Caco-2 (cell line): ENCODE measurements around the gene TUBB4B. TPM values are rescaled to one million over a fixed set of nuclear protein-coding genes. Genes with fewer than 3 reads are reported as not detected.

Source experiments
- BruUV-seq: library from RNA; stranded (reverse); fragments of 400-500 nt; replicated peaks from 2 replicates; lab custom pipeline; 2021; lab: Mats Ljungman, UMichigan
- CTCF ChIA-PET: fragments of 300-600 bp; sonication (Branson Sonifier 250); formaldehyde crosslinking; loops from one replicate; lab custom pipeline; 2022; ENCODE audit warnings: antibody characterized with exemption; lab: Charles Lee
- POLR2A ChIA-PET: fragments of 300-600 bp; sonication (Branson Sonifier 250); formaldehyde crosslinking; loops from one replicate; lab custom pipeline; 2022; ENCODE audit warnings: antibody characterized with exemption; lab: Charles Lee
- DNase-seq, 2 experiments: peaks; one replicate each; pipeline versions ENCODE4 v3.0.0 to v3.0.0-alpha.2; 2020 to 2022
- H3K27me3 ChIP-seq: replicated peaks from 2 replicates; pipeline ENCODE4 v1.6.0; 2011; ENCODE audit warnings: low read length; ENCODE audit not compliant: control insufficient read depth, insufficient read depth
- H3K36me3 ChIP-seq: 2 replicates; pipeline ENCODE4 v1.5.1; 2011; ENCODE audit warnings: low read length; ENCODE audit not compliant: control insufficient read depth, insufficient read depth
- H3K4me1 ChIP-seq: fragments of 250-450 bp; sonication (Bioruptor Pico); 2 replicates; pipeline ENCODE4 v1.5.1; 2020; ENCODE audit warnings: mild to moderate bottlenecking
- H3K4me3 ChIP-seq: 2 replicates; pipeline ENCODE4 v1.5.1; 2011; ENCODE audit warnings: low read depth, mild to moderate bottlenecking, control low read depth, low read length
- H3K9me3 ChIP-seq: fragments of 250-450 bp; sonication (Bioruptor Pico); 2 replicates; pipeline ENCODE4 v1.5.1; 2020; ENCODE audit warnings: mild to moderate bottlenecking, moderate library complexity
- H3K27ac Mint-ChIP-seq: one replicate; pipeline ENCODE4 v1.8.0; 2022; ENCODE audit warnings: mixed read lengths; ENCODE audit not compliant: unreplicated experiment
- H3K27me3 Mint-ChIP-seq: one replicate; pipeline ENCODE4 v1.8.0; 2022; ENCODE audit warnings: mixed read lengths; ENCODE audit not compliant: insufficient read depth, unreplicated experiment
- H3K36me3 Mint-ChIP-seq: one replicate; pipeline ENCODE4 v1.8.0; 2022; ENCODE audit warnings: mild to moderate bottlenecking, mixed read lengths; ENCODE audit not compliant: insufficient read depth, unreplicated experiment
- H3K4me1 Mint-ChIP-seq: one replicate; pipeline ENCODE4 v1.8.0; 2022; ENCODE audit warnings: low read depth, mixed read lengths; ENCODE audit not compliant: unreplicated experiment
- H3K4me3 Mint-ChIP-seq: one replicate; pipeline ENCODE4 v1.8.0; 2022; ENCODE audit warnings: mild to moderate bottlenecking, moderate library complexity, mixed read lengths; ENCODE audit not compliant: unreplicated experiment
- H3K9me3 Mint-ChIP-seq: one replicate; pipeline ENCODE4 v1.8.0; 2022; ENCODE audit warnings: mixed read lengths; ENCODE audit not compliant: unreplicated experiment
- intact Hi-C: fragments of 100-400 bp; cut with micrococcal nuclease; formaldehyde crosslinking; loops from one replicate; pipeline ENCODE4 v1.10.0; 2022; ENCODE audit not compliant: unreplicated experiment
- total RNA-seq: library from RNA; stranded (reverse); gene quantifications from 2 replicates; pipeline ENCODE4 v1.2.3, GENCODE V29; 2022
- TF ChIP-seq, protein P1 (sequence below), 2 experiments: fragments of 200-600 bp in 1 of 2; IDR thresholded peaks; 1 replicate in 1 of 2; 2 replicates in 1 of 2; pipeline versions ENCODE4 v1.5.1 to v1.8.0; 2011 to 2022; ENCODE audit warnings: antibody characterized with exemption in 1 of 2, control low read depth in 1 of 2, inconsistent platforms in 1 of 2, low read depth in 1 of 2, low read length in 1 of 2, mild to moderate bottlenecking in 1 of 2, moderate library complexity in 1 of 2; ENCODE audit not compliant: insufficient read depth in 1 of 2, severe bottlenecking in 1 of 2, unreplicated experiment in 1 of 2

Gene TUBB4B
- total RNA-seq, 1 experiment from 2014 or later: 487 TPM

GRCh38 chr9:137276473-137277328 is 35.6 kb downstream of the TUBB4B start:
- Histone ChIP-seq H3K4me3 (no peak overlapping the region), H3K36me3 (no peaks in the 10 kb centered on the region; the same call in none of the 2 replicates), H3K27me3 (no peaks in the 10 kb centered on the region), H3K9me3 (0 out of 2 replicates have a peak, but pooled peaks cover 6% of the 10 kb centered on the region), H3K4me1 (no peaks in the 10 kb centered on the region)
- ChIA-PET CTCF (no interaction called here), POLR2A (interaction anchor here (0.5 kb wide), 1 partner anchor 143 kb away, joined by 4 read pairs; no protein-coding TSS in a partner anchor)
- TF ChIP-seq, protein P1, sequence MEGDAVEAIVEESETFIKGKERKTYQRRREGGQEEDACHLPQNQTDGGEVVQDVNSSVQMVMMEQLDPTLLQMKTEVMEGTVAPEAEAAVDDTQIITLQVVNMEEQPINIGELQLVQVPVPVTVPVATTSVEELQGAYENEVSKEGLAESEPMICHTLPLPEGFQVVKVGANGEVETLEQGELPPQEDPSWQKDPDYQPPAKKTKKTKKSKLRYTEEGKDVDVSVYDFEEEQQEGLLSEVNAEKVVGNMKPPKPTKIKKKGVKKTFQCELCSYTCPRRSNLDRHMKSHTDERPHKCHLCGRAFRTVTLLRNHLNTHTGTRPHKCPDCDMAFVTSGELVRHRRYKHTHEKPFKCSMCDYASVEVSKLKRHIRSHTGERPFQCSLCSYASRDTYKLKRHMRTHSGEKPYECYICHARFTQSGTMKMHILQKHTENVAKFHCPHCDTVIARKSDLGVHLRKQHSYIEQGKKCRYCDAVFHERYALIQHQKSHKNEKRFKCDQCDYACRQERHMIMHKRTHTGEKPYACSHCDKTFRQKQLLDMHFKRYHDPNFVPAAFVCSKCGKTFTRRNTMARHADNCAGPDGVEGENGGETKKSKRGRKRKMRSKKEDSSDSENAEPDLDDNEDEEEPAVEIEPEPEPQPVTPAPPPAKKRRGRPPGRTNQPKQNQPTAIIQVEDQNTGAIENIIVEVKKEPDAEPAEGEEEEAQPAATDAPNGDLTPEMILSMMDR (IDR thresholded peaks at IDR 0.05; ENCODE audit: insufficient read depth in 1 of 2, low read depth in 1 of 2, low read length in 1 of 2, severe bottlenecking in 1 of 2, unreplicated experiment in 1 of 2): no peak
- Mint-ChIP-seq H3K27ac (peak overlapping the region; percentile 44), H3K9me3 (no peaks in the 10 kb centered on the region), H3K4me1 (no peaks in the 10 kb centered on the region), H3K36me3 (peaks cover 31% of the 10 kb centered on the region), H3K4me3 (no peak overlapping the region), H3K27me3 (no peaks in the 10 kb centered on the region)
- DNase-seq: no peak
- intact Hi-C loops: no loop called here
- BruUV-seq: no TSS peak

DNA sequence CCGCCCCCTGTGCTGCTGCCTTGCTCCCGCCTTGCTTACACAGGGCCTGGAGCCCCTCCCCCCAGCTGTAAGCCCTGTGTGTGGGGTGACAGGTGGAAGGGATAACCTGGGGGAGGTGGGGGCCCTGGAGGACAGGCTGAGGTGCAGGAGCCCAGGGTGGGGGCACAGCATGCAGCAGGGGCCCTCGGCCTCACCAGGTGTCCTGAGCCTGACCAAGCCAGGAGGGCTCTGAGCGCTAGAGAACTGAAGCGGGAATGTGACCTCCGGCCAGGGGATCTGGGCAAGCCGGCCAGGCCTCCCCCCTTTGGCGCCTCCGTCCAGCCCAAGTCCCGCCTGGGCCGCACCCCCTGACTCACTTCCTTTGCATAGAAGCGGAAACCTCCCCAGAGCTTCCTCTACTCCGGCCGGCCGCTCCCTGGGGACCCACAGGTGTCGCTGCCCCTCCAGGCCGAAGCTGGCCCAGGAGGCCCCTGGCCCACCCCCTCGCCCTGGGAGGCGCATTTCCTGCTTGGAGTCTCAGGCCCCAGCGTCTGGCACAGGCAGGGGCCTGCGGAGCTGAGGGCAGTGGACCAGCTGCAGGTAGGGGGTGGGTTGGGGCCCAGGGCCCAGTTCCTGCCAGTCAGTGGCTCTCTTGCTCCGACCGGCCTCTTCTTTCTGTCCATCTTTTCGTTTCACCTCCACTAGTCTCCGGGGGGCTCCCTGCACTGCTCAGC is 36.4 kb downstream of the TUBB4B start, which contains the start of gene TOR4A:
TSS of gene TOR4A (plus strand) at position 398 of the 713 bp plus-strand sequence. CDS start 964 bp downstream, outside the sequence.
- CTCF ChIA-PET: no interaction called here
- no TSS peak for BruUV-seq
- POLR2A ChIA-PET: interaction anchor here (0.5 kb wide), 1 partner anchor 142 kb away, joined by 4 read pairs; no protein-coding TSS in a partner anchor

More for the DNA sequence above, 36.4 kb downstream of the TUBB4B start, which contains the start of gene TOR4A:
- no peak for DNase-seq
- no peak within 1 kb of the TSS for H3K4me3 ChIP-seq
- Mint-ChIP-seq H3K4me3 (no peak within 1 kb of the TSS), H3K27ac (peak within 1 kb of the TSS; percentile 44), H3K36me3 (peaks cover 39% of the 10 kb centered on the region), H3K4me1 (no peaks in the 10 kb centered on the region), H3K9me3 (no peaks in the 10 kb centered on the region), H3K27me3 (no peaks in the 10 kb centered on the region)
- no peaks in the 10 kb centered on the region for H3K27me3 ChIP-seq
- TF ChIP-seq, protein P1 (IDR thresholded peaks at IDR 0.05; ENCODE audit: insufficient read depth in 1 of 2, low read depth in 1 of 2, low read length in 1 of 2, severe bottlenecking in 1 of 2, unreplicated experiment in 1 of 2): no peak
- intact Hi-C loops: no loop called here
- no peaks in the 10 kb centered on the region; the same call in none of the 2 replicates for H3K36me3 ChIP-seq
- 0 out of 2 replicates have a peak, but pooled peaks cover 6% of the 10 kb centered on the region for H3K9me3 ChIP-seq
- H3K4me1 ChIP-seq: no peaks in the 10 kb centered on the region
